Measurements from ENCODE around the gene MVB12B.
"Not testable (repeated sequence)": the region's sequence is repeated elsewhere in the genome, so short reads cannot be mapped to it uniquely, and the experiment has no call there.

DNA sequence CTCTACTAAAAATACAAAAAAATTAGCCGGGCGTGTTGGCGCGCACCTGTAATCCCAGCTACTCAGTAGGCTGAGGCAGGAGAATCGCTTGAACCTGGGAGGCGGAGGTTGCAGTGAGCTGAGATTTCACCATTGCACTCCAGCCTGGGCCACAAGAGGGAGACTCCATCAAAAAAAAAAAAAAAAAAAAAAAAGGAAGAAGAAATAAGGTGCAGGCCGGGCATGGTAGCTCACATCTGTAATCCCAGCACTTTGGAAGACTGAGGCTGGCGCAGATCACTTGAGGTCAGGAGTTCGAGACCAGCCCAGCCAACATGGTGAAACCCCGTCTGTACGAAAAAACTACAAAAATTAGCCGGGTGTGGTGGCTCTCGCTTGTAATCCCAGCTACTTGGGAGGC, 228.8 kb downstream of the MVB12B start:
- TF ChIP-seq, protein P1, sequence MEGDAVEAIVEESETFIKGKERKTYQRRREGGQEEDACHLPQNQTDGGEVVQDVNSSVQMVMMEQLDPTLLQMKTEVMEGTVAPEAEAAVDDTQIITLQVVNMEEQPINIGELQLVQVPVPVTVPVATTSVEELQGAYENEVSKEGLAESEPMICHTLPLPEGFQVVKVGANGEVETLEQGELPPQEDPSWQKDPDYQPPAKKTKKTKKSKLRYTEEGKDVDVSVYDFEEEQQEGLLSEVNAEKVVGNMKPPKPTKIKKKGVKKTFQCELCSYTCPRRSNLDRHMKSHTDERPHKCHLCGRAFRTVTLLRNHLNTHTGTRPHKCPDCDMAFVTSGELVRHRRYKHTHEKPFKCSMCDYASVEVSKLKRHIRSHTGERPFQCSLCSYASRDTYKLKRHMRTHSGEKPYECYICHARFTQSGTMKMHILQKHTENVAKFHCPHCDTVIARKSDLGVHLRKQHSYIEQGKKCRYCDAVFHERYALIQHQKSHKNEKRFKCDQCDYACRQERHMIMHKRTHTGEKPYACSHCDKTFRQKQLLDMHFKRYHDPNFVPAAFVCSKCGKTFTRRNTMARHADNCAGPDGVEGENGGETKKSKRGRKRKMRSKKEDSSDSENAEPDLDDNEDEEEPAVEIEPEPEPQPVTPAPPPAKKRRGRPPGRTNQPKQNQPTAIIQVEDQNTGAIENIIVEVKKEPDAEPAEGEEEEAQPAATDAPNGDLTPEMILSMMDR (IDR thresholded peaks at IDR 0.05; ENCODE audit: insufficient read depth, low read length, poor library complexity, severe bottlenecking) = not testable (repeated sequence)
- not testable (repeated sequence) for TF ChIP-seq EZH2phosphoT487 (conservative IDR thresholded peaks at IDR 0.05; ENCODE audit: low read length)

All from SU-DHL-6 (cell line).